ENCODE measurements around the gene C2CD2. TPM values are rescaled to one million over a fixed set of nuclear protein-coding genes. Genes with fewer than 3 reads are reported as not detected.

The C2CD2 gene
- total and polyA plus RNA-seq, 2 donors (not counting 1 experiment from before 2014, with no cell fraction given), result 6.8 to 11.9 TPM

DNA sequence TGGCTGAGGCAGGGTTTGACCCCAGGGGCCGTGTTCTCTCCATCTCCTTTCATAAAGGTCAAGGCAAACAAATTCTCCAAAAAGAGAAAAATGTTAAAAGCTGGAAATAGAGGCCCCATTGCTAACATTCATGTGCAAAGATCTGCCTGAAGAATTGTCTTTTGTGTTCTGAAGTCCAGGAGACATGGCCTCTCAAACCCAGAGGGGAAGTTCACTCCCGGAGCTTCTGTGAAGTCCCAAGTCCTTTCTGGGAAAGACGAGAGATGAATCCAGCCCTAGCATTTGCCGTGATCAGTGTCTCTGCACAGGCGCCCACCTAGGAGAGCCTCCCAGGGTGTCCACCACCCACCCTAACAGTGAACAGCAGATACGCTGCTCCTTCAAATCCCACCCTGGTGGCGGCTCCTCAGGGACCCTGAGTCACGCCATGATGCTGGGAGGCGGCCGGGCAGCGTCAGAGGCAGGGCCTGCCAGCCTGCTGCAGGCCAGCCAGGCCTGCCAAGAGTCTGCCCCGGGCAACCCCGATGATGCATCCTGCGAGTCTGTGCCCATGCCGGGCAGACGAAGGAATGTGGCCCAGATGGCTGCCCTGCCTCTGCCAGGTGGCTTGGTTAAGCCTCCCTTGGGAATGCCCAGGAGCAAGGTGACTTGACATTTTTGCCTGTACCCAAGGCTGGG lies 5.2 kb upstream of the C2CD2 start:
- Histone ChIP-seq H3K27me3 (replicated peaks in 1 of 4; ENCODE audit: control extremely low read depth in 1 of 4, control insufficient read depth in 3 of 4, insufficient read depth in 4 of 4, low read length in 3 of 4) (peaks cover 0 to 40% (median 11%) of the 10 kb centered on the region in 4 experiments), H3K36me3 (replicated peaks in 1 of 2; ENCODE audit: control extremely low read depth in 1 of 2, control insufficient read depth in 1 of 2, extremely low read depth in 1 of 2, insufficient read depth in 2 of 2, low read length in 1 of 2) (no peaks in the 10 kb centered on the region), H4K20me1 (ENCODE audit: control insufficient read depth, insufficient read depth, low read length, poor library complexity, severe bottlenecking) (no peaks in the 10 kb centered on the region), H3K4me2 (replicated peaks; ENCODE audit: low read depth, low read length, poor library complexity, severe bottlenecking) (no peak overlapping the region), H3K9me3 (ENCODE audit: control extremely low read depth in 1 of 3, control insufficient read depth in 2 of 3, insufficient read depth in 1 of 3, low read length in 2 of 3) (peaks cover 0 to 6% (median 0%) of the 10 kb centered on the region in 3 donors), H2AFZ (ENCODE audit: insufficient read depth, low read depth, low read length, poor library complexity, severe bottlenecking) (no peak overlapping the region), H3K9ac (ENCODE audit: low read length) (no peak overlapping the region), H3K79me2 (ENCODE audit: control insufficient read depth, insufficient read depth, low read length) (no peaks in the 10 kb centered on the region), H3K27ac (ENCODE audit: low read length in 2 of 2) (no peak overlapping the region), H3K4me1 (ENCODE audit: control insufficient read depth in 2 of 2, insufficient read depth in 2 of 2, low read length in 2 of 2) (peaks cover 21 to 23% of the 10 kb centered on the region in 2 donors), H3K4me3 (ENCODE audit: control extremely low read depth in 1 of 5, extremely low read depth in 1 of 5, insufficient read depth in 1 of 5, low read depth in 2 of 5, low read length in 4 of 5) (no peak overlapping the region)
- peaks cover 26% of the 10 kb centered on the region for H3K4me1 Mint-ChIP-seq
- CTCF ChIA-PET, result no interaction called here
- no peak overlapping the region for H3K4me3 Mint-ChIP-seq
- 89% methylated on average over 15 of the region's 16 CpGs for WGBS (ENCODE audit: insufficient coverage)
- intact Hi-C loops (cut with micrococcal nuclease), result no loop called here
- no peak for ATAC-seq (ENCODE audit: low read depth)
- POLR2A ChIA-PET, result interaction anchor here (0.7 kb wide), 1 partner anchor 137 kb away, joined by 4 read pairs; no protein-coding TSS in a partner anchor
- TF ChIP-seq EZH2 (IDR thresholded peaks at IDR 0.05; ENCODE audit: borderline replicate concordance, insufficient read depth, low read depth, low read length, poor library complexity, severe bottlenecking), result no peak
- H3K27me3 Mint-ChIP-seq, result peaks cover 44% of the 10 kb centered on the region
- no peak overlapping the region for H3K27ac Mint-ChIP-seq
- H3K9me3 Mint-ChIP-seq (ENCODE audit: insufficient read depth), result no peaks in the 10 kb centered on the region
- no peak for DNase-seq

DNA sequence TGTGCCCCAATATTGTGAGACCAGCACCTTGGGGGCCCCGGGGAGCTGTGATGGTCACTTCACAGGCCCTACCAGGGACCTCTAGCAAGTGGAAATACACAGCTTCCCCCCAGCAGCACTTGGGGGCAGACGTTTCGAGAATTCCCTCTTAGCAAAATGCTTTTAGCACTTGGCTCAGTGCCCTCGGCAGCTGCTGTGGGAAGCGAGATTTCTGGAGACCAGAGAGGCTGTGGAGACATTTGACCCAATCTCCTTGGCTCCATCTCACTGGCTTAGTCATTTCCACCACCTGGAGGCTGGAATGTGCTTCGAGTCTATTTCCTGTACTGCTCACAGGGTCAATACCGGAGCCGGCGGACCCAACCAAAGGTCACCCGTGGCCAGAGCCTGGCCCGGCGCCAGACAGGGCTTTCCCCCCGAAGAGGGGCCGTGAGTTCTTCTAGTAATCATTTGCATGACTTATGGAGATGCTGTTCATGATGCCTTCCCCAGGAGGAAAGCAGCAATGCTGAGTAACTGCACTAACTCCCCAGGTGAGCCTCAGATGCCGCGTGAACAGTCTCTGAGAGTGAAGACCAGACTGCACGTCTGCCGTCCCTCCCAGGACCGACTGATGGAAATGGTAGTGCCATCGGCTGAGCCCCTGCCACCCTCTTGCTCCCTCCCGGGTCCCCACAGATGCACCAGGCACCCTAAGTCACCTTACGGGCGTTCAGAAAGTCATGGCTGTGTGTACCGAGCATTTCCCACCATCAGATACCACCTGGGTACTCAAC lies 4.4 kb upstream of the C2CD2 start:
- no peak for ATAC-seq (ENCODE audit: low read depth)
- H3K9me3 ChIP-seq (ENCODE audit: control extremely low read depth in 1 of 3, control insufficient read depth in 2 of 3, insufficient read depth in 1 of 3, low read length in 2 of 3), result peaks cover 0 to 6% (median 0%) of the 10 kb centered on the region in 3 donors
- no peaks in the 10 kb centered on the region for H4K20me1 ChIP-seq (ENCODE audit: control insufficient read depth, insufficient read depth, low read length, poor library complexity, severe bottlenecking)
- H3K4me2 ChIP-seq (replicated peaks; ENCODE audit: low read depth, low read length, poor library complexity, severe bottlenecking), result no peak overlapping the region
- ChIA-PET POLR2A (no interaction called here), CTCF (no interaction called here)
- no peaks in the 10 kb centered on the region for H3K36me3 ChIP-seq (replicated peaks in 1 of 2; ENCODE audit: control extremely low read depth in 1 of 2, control insufficient read depth in 1 of 2, extremely low read depth in 1 of 2, insufficient read depth in 2 of 2, low read length in 1 of 2)
- H3K27ac Mint-ChIP-seq, result no peak overlapping the region
- H2AFZ ChIP-seq (ENCODE audit: insufficient read depth, low read depth, low read length, poor library complexity, severe bottlenecking), result no peak overlapping the region
- H3K9me3 Mint-ChIP-seq (ENCODE audit: insufficient read depth), result no peaks in the 10 kb centered on the region
- H3K9ac ChIP-seq (ENCODE audit: low read length), result no peak overlapping the region
- no peak overlapping the region for H3K27ac ChIP-seq (ENCODE audit: low read length in 2 of 2)
- H3K4me1 ChIP-seq (ENCODE audit: control insufficient read depth in 2 of 2, insufficient read depth in 2 of 2, low read length in 2 of 2), result peaks cover 23 to 24% of the 10 kb centered on the region in 2 donors
- H3K4me3 Mint-ChIP-seq, result no peak overlapping the region
- H3K27me3 ChIP-seq (replicated peaks in 1 of 4; ENCODE audit: control extremely low read depth in 1 of 4, control insufficient read depth in 3 of 4, insufficient read depth in 4 of 4, low read length in 3 of 4), result peaks cover 0 to 38% (median 12%) of the 10 kb centered on the region in 4 experiments
- no peak overlapping the region for H3K4me3 ChIP-seq (ENCODE audit: control extremely low read depth in 1 of 5, extremely low read depth in 1 of 5, insufficient read depth in 1 of 5, low read depth in 2 of 5, low read length in 4 of 5)
- H3K4me1 Mint-ChIP-seq, result peaks cover 26% of the 10 kb centered on the region
- TF ChIP-seq CTCF (IDR thresholded peaks at IDR 0.05) (no peak), EZH2 (IDR thresholded peaks at IDR 0.05; ENCODE audit: borderline replicate concordance, insufficient read depth, low read depth, low read length, poor library complexity, severe bottlenecking) (no peak)
- peaks cover 37% of the 10 kb centered on the region for H3K27me3 Mint-ChIP-seq
- no peaks in the 10 kb centered on the region for H3K79me2 ChIP-seq (ENCODE audit: control insufficient read depth, insufficient read depth, low read length)
- 78% methylated on average over 24 of the region's 24 CpGs for WGBS (ENCODE audit: insufficient coverage)
- intact Hi-C loops (cut with micrococcal nuclease), result no loop called here
- DNase-seq, result no peak
